Measurements from ENCODE around the gene ROR2.

The ROR2 gene

GRCh38 chr9:91787931-91788330, 162.1 kb downstream of the ROR2 start:
- DNase-seq, result no peak

- no peak for DNase-seq
These were observed 163.7 kb downstream of the ROR2 start for GRCh38 chr9:91786132-91786896.

GRCh38 chr9:91785447-91785842, 164.6 kb downstream of the ROR2 start:
- DNase-seq, result no peak

GRCh38 chr9:91784673-91785446, 165.2 kb downstream of the ROR2 start:
- no peak for DNase-seq

- no peak for DNase-seq
These were observed 166.0 kb downstream of the ROR2 start for GRCh38 chr9:91783876-91784672.

GRCh38 chr9:91783411-91783810, 166.6 kb downstream of the ROR2 start:
- DNase-seq, result no peak

GRCh38 chr9:91782708-91783214, 167.3 kb downstream of the ROR2 start:
- no peak for DNase-seq

- DNase-seq, result no peak
These were observed 168.1 kb downstream of the ROR2 start for GRCh38 chr9:91781906-91782305.

- no peak for DNase-seq
These were observed 168.9 kb downstream of the ROR2 start for GRCh38 chr9:91781116-91781515.

- DNase-seq, result no peak
These were observed 172.0 kb downstream of the ROR2 start for GRCh38 chr9:91778031-91778430.

GRCh38 chr9:91777292-91777830, 172.7 kb downstream of the ROR2 start:
- no peak for DNase-seq

GRCh38 chr9:91776409-91777291, 173.4 kb downstream of the ROR2 start:
- DNase-seq, result no peak

GRCh38 chr9:91775708-91776028, 174.4 kb downstream of the ROR2 start:
- no peak for DNase-seq

GRCh38 chr9:91775011-91775707, 174.9 kb downstream of the ROR2 start:
- DNase-seq, result peak; percentile 68

- DNase-seq, result no peak
These were observed 176.9 kb downstream of the ROR2 start for GRCh38 chr9:91773156-91773555.

- DNase-seq, result no peak
These were observed 178.2 kb downstream of the ROR2 start for GRCh38 chr9:91771864-91772263.

GRCh38 chr9:91771027-91771426, 179.0 kb downstream of the ROR2 start:
- DNase-seq, result no peak

GRCh38 chr9:91770229-91770628, 179.8 kb downstream of the ROR2 start:
- no peak for DNase-seq

- DNase-seq, result no peak
These were observed 180.8 kb downstream of the ROR2 start for GRCh38 chr9:91768977-91769916.

GRCh38 chr9:91768507-91768906, 181.5 kb downstream of the ROR2 start:
- DNase-seq, result no peak
